ENCODE data around the gene CHST3. TPM values are rescaled to one million over a fixed set of nuclear protein-coding genes. Genes with fewer than 3 reads are reported as not detected.

Gene CHST3
- total and polyA plus RNA-seq, 10 of the 15 experiments (the other 5 are each of a cell fraction or from before 2014, with no cell fraction given): 0.03 to 0.50 (median 0.05) TPM; not detected in 2

DNA sequence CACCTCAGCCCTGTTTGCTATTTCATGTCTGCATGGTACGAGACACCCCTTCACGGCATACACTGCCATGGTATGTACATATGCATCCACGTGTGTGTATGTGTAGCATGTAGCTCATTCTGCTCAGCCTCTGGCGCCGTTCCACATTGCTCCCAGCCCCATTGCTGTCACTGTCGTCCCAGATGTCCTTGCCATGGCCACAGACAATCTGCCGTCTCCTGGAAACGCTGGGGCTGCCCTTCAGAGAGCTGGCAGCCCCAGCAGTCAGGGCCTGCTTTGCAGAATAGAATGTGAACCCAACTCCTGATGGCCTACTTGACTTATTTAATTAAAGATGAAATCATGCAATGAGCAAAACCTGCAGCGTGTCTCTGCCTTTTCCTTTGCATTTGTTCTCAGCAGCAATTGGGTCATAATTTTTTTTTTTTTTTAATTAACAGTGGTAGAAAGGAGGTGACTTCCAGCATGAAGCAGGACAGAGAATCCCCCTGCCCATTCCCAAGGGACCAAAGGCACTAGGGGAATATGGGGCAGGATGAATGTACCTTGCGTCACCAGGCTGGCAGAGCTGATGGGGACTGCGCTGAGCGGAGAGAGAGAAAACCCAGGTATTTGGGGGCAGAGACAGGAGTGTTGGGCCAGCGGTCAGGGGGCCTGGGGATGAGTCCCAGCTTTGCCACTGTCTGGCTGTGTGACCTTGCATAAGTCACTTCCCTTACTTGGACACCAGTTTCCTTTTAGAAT is 49.2 kb downstream of the CHST3 start:
- H2AFZ ChIP-seq (ENCODE audit: control insufficient read depth, low read depth, low read length): no peak overlapping the region
- H3K27ac ChIP-seq (ENCODE audit: control insufficient read depth, insufficient read depth): no peak overlapping the region
- H3K9ac ChIP-seq (ENCODE audit: control insufficient read depth, insufficient read depth, low read length): no peak overlapping the region
- no peak overlapping the region for H3K4me2 ChIP-seq (ENCODE audit: control insufficient read depth, insufficient read depth)
- 36% methylated on average over 13 of the region's 13 CpGs for WGBS (ENCODE audit: insufficient coverage, insufficient replicate concordance, low lambda C conversion rate, missing lambda C conversion rate)
- SMC1A ChIA-PET (ENCODE audit: uncharacterized antibody, unreplicated experiment): no interaction called here
- TF ChIP-seq YY1 (IDR thresholded peaks at IDR 0.05; ENCODE audit: low read depth, low read length) (no peak), SPI1 (IDR thresholded peaks at IDR 0.05; ENCODE audit: borderline replicate concordance, insufficient read depth, low read depth, low read length) (no peak), JUNB (IDR thresholded peaks at IDR 0.05) (no peak), KAT2A (conservative IDR thresholded peaks at IDR 0.05; ENCODE audit: control insufficient read depth, low read depth, low read length) (no peak), SRF (IDR thresholded peaks at IDR 0.05; ENCODE audit: low read depth in 2 of 2, low read length in 2 of 2) (no peak), SREBF2 (IDR thresholded peaks at IDR 0.05; ENCODE audit: low read length) (no peak), POLR2AphosphoS2 (IDR thresholded peaks at IDR 0.05; ENCODE audit: low read depth, low read length) (no peak), NFIC (IDR thresholded peaks at IDR 0.05; ENCODE audit: low read depth, low read length) (no peak), NRF1 (conservative IDR thresholded peaks at IDR 0.05; ENCODE audit: low read depth, low read length) (no peak), ATF7 (IDR thresholded peaks at IDR 0.05; ENCODE audit: low read depth) (no peak)
- no peaks in the 10 kb centered on the region for H3K27me3 ChIP-seq (replicated peaks in 1 of 2; ENCODE audit: control insufficient read depth in 2 of 2, insufficient read depth in 2 of 2, low read length in 1 of 2)
- CTCF ChIA-PET: interaction anchor here (0.7 to 1.2 kb wide), 3 partner anchors 28 to 117 kb away, joined by 3 to 4 read pairs (median 4); no protein-coding TSS in a partner anchor
- RAD21 ChIA-PET (ENCODE audit: unreplicated experiment): no interaction called here
- ATAC-seq: no peak
- intact Hi-C loops (cut with micrococcal nuclease; ENCODE audit: unreplicated experiment) (no loop called here), in situ Hi-C loops (cut with MboI) (no loop called here)
- no peak overlapping the region for H3K4me3 ChIP-seq
- no peak for DNase-seq (ENCODE audit: low read depth, low spot score)
- no peaks in the 10 kb centered on the region for H3K79me2 ChIP-seq (ENCODE audit: control insufficient read depth, insufficient read depth, low read length)
- H4K20me1 ChIP-seq (ENCODE audit: control insufficient read depth, insufficient read depth): no peaks in the 10 kb centered on the region; the same call in 1 of the 2 replicates
- no peaks in the 10 kb centered on the region for H3K4me1 ChIP-seq (ENCODE audit: control insufficient read depth, insufficient read depth, low read length)
- FAIRE-seq: no peak
- H3K9me3 ChIP-seq (replicated peaks; ENCODE audit: control insufficient read depth, insufficient read depth, low read length): no peaks in the 10 kb centered on the region
- POLR2A ChIA-PET: no interaction called here
- no peaks in the 10 kb centered on the region for H3K36me3 ChIP-seq (ENCODE audit: control insufficient read depth in 2 of 2, insufficient read depth in 2 of 2, low read length in 1 of 2)
- BruUV-seq (replicated peaks): no TSS peak

Data from GM12878 (cell line).